Ramos (cell line): Measurements from ENCODE around the gene RAPGEF4.

Experiments used
- in situ Hi-C: fragments of 300-500 bp; cut with MboI; formaldehyde crosslinking; loops from one replicate; pipeline ENCODE4 v1.14.3; 2022; ENCODE audit warnings: low sequenced_read_pairs; ENCODE audit not compliant: unreplicated experiment

The RAPGEF4 gene

DNA sequence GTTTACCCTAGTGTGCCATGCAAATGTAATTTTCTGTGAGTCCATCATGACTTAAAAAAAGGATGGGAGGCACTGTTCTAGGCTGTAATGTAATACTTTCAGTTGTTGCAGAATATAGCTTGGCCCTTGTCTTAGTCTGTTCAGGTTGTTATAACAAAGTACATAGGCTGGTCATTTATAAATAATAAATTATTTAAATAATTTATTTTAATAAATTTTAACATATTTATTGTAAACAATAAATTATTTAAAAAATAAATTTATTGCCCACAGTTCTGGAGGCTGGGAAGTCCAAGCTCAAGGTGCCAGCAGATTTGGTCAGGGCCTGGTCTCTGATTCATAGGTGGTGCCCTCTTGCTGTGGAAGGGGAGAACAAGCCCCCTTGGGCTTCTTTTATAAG, 35.2 kb downstream of the RAPGEF4 start:
- in situ Hi-C loops = no loop called here

DNA sequence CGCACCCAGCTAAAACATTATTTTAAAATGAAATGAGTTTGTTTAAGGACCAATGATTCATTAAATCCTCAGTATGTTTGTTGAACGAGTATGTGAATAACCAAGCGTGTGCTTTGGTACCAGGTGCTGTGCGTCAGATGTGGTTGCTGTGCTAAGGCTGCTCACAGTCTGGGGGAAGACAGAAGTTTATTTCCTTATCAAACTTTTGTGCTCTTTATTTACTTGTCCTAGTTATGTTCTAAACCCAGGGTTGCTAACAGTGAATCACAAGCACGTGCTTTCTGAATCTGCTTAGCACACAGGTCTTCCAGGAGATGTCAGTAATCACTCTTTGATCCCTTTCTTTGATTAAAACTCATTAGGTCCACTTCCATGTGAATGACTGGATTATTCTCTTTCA, 37.0 kb downstream of the RAPGEF4 start:
- in situ Hi-C loops = no loop called here

DNA sequence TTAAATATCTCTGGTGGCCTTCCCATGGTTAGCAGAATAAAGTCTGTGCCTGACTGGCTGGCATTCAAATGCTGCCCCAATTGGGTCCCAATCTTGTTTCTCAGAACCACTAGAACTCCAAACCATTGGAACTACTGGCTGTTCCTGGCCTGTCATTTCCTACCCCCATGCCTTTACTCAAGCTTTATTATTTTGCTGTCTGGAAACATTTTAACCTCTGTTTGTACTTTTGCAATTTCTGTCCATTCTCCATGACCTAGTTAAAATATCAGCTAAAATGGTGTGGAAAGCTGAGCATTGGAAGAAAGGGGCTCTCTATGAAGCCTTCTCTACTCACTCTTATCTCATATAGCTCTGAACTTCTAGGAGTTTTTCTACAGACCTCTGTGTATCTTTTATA, 38.7 kb downstream of the RAPGEF4 start:
- in situ Hi-C loops = no loop called here

DNA sequence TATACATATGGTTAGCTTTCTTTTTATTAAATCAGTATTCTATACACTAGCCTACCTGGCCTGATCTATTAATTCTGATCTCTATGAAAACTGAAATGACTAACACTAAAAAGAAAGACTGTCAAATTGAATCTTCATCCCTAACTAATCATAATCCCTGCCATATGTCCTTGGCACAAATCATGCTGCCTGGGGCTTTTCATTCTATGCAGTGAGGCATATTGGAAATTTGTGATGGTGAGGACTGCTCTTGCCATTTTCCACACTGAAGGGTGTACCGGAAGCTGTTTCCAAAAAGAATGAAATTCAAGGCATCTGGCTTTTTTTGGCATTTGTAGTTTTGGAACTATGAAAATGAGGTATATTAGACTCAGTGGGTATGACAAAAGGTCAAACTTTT, 39.7 kb downstream of the RAPGEF4 start:
- in situ Hi-C loops = no loop called here

DNA sequence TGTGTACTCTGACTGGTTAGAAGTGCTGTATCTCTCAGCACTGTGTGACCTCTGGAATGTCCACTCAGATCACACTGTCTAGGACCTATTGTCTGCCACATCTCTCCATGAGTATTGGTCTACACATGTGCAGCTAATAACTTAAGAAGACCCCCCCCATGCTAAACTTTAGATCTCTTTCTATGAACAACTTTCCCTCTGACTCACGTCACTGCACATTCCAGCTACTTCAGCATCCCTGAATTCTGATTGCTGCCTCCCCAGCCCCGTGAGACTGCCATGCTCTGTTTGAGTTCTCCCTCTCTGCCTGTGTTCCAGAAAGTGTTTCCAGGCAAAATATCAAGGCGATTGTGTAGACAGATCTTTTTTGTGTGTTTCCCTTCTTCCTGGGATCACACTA, 41.8 kb downstream of the RAPGEF4 start:
- in situ Hi-C loops = no loop called here

DNA sequence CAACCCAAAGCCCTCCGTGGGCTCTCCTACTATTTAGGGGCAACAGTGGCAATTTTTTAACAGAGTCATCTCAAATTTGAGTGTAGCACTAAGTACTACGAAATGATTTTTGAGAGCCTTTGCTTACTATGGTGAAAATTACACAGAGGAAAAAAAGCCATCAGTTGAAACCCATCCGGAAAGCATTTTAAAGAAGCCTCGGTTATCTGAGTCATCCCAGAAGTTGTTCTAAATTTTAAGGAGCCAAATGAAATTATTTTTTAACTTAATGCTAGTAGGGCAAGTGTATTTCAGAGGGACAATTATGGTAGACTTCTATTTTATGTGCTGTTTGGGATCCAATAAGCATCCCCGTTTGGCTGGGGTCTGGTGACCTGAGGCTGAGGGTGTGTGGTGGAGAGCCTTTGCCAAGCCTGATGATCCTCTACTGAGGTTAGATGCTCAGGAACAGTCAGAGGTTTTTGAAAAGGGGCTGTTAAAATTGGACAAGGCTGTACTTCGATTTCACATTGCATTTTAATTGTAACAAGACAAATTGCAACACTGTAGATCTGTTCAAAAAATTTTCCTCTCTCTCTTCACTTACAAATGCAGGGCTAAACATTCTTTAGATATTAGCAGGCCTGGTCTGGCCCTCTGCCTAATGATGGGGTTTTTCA, 47.0 kb downstream of the RAPGEF4 start:
- in situ Hi-C loops = no loop called here

DNA sequence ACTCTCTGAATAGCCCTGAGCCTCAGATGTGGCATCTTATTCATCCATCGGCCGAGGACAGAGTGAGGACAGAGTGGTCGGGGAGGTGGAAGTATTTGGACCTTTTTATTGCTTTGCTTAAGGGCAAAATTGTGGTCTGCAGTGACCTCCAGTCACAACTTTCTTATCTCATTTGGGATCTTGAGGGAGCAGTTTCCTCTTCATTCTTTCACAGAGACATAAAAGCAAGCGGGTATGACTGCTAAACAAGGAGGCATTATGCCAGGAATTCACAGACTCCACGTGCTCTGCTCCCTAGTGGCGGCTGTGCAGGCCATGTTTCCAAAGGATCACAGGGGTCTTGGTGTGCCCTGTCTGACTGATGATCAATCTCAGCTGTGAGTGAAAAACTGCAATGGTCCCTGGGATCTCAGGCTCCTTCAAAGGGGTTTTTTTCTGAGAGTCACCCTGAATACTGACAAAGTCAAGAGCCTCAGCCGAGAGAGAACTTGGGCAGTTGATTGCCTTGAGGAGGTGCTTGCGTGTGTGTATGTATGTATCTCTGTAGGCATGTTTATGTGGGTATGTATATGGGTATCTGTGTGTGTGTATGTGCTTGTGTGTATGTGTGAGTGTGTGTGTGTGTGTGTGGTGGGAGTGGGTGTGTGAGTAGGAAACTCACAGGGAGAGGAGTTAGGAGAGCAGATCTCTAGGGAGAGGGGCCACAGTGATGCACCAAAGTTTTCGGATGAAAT, 47.7 kb downstream of the RAPGEF4 start:
- in situ Hi-C loops = no loop called here

DNA sequence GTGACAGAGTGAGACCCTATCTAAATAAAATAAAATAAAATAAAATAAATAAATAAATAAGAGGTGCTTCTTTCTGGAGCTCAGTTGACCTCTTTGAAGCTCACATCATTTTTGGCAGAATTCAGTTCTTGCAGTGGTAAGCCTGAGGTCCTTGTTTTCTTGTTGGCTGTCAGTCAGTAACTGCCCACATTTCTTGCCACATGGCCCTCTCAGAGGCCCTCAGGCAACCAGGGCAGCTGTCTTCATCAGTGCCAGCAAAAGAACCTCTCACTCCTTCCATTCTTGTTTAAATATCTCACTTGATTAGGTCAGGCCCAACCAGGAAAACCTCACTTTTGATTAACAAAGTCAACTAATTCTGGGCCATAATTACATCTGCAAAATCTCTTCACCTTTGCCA, 53.2 kb downstream of the RAPGEF4 start:
- in situ Hi-C loops = no loop called here

DNA sequence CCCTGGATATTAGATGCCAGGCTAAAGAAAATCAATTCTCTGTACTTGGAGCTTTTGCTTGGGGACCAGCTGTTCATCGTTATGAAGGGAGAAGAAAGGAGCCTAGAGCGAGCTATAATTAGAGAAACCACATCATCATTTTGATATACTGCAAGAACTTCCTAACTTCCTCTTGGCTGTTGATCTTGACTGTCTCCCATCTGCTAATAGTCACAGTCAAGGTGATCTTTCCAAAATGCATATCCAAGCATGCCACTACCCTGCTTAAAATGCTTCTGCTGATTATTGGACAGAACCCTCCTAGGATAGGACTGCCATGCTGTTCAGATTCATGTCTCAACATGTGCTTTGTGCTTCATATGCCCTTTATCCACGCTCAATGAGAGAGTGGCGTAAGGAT, 54.8 kb downstream of the RAPGEF4 start:
- in situ Hi-C loops = no loop called here

DNA sequence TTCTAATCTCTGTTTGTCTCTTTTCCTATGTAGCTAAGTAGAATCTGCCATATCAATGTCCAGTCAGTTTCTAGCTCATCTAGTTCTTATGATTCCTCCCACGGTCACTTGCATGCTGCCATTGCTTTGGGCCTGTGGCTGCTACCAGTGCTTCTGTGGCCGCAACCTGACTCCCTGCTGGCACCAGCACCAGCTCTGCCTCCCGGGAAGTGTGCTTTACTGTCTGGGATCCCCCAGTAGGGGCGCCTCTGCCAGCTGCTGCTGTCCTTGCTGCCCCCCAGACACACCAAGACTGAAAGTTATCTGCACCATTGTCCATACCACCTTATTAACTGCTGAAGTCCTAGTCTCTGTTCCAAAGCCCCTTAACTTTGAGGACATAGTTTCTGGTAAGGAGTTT, 56.3 kb downstream of the RAPGEF4 start:
- in situ Hi-C loops = no loop called here

DNA sequence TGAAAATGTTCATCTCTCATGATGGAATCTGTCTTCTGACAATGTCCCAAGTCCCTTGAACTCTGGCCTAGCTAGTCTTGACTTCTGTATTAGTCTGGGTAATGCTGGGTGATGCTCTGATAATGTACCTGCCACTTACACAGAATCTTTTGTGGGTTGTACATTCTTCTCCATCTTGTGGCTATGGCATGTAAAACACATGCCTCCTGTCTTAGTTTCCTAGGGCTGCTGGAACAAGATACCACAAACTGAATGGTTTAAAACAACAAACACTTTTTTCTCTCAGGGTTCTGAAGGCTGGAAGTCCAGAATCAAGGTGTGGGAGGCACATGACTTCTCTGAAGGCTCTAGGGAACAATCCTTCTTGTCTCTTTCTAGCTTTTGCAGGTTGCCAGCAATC, 57.1 kb downstream of the RAPGEF4 start:
- in situ Hi-C loops = no loop called here

DNA sequence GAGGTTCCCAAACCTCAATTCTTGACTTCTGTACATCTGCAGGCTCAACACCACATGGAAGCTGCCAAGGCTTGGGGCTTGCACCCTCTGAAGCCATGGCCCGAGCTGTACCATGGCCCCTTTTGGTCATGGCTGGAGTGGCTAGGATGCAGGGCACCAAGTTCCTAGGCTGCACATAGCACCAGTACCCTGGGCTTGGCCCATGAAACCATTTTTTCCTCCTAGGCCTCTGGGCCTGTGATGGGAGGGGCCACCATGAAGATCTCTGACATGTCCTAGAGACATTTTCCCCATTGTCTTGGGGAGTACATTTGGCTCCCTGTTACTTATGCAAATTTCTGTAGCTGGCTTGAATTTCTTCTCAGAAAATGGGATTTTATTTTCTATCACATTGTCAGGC, 67.7 kb downstream of the RAPGEF4 start:
- in situ Hi-C loops = loop anchor here (10.0 kb wide), 1 partner anchor 131 kb away; no protein-coding TSS in a partner anchor

DNA sequence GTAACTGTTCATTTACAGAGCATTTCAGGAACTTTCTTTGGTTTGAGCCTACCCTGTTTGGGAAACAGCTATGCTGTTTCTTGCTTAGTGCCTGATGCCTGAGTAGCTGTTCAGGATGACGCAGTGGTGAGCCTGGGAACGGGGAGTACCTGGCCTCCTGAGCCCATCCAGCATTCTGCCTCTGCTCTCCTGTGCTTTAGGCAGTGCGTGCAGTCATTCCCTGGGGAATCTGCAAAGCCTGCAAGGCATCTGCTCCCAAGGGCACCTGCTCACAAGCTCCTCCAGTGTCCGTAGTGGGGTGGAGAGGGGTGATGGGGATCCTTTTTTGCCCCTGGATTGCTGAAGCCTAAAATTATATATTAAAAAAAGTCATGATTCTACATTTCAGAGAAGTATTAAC, 68.8 kb downstream of the RAPGEF4 start:
- in situ Hi-C loops = loop anchor here (10.0 kb wide), 1 partner anchor 130 kb away; no protein-coding TSS in a partner anchor

DNA sequence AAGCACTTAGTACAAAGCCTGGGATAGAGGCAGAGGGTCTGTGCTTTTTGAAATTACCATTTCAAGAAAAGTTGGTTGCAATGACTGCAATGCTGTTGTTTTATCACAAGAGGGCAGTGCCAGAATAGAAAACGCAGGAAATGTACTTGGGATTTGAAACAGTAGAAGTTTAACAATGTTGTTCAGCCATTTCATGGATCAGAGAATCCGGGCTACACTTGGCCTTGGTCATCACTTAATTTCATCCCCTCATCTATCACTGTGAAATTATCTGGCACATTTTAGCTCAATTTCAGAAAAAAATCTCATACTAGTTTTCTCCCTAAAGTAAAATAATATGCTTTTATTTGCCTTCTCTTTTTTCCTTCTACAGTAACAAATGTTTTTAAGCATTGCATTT, 70.8 kb downstream of the RAPGEF4 start:
- in situ Hi-C loops = loop anchor here (10.0 kb wide), 1 partner anchor 128 kb away; no protein-coding TSS in a partner anchor

DNA sequence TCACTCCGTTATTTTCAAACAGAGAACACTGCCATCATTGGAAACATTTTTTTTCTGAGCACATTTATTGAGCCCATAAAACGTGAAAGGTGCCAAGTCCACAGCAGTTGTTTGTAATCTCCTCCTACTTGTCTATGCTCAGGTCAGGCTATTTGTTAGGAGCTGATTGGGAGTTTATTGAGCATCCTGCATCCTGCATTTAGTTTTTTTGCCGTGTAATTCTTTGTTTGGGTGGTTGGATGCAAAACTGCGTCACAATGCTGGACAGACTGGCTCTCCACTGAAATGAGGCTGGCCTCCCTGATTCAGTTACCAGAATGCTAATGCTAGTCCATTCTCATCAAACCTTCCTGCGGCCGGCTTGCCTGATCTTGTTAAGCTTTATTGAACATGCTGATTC, 71.4 kb downstream of the RAPGEF4 start:
- in situ Hi-C loops = loop anchor here (10.0 kb wide), 1 partner anchor 128 kb away; no protein-coding TSS in a partner anchor

DNA sequence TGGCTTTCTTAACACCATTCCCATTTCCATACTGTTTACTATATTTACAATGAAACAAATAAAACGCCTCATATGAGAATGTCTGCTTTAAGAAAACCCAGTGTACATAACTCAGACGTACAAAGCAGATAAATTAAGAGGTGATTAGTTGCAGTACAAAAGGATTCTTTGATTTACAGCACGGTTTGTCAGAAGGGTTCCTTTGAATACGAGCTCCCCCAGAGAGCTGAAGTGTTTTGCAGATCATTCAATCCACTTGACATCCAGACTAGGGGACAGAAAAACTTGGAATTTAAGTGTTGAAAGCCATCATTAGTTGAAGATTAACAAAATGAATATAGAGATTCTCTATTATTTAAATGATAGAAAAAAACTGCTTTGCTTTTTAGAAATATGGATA, 72.5 kb downstream of the RAPGEF4 start:
- in situ Hi-C loops = loop anchor here (10.0 kb wide), 1 partner anchor 127 kb away; no protein-coding TSS in a partner anchor

DNA sequence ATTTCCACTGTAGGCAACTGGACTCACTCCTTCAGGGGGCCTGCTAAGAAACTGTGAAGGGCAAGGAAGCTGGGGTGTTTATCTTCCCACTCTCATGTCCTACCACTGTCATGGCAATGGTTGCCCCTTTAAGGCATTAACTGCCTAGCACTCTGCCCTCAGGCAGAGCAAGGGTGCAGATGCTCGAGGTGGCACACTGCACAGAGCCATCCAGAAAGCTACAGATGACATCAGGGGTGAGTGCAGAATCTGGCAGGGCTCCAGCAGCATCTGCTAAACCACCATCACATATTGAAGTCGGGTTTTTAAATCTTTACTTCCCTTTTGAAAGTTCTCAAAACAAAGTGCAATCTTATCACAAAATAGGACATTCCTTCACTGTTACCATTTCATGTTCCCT, 75.4 kb downstream of the RAPGEF4 start:
- in situ Hi-C loops = no loop called here

DNA sequence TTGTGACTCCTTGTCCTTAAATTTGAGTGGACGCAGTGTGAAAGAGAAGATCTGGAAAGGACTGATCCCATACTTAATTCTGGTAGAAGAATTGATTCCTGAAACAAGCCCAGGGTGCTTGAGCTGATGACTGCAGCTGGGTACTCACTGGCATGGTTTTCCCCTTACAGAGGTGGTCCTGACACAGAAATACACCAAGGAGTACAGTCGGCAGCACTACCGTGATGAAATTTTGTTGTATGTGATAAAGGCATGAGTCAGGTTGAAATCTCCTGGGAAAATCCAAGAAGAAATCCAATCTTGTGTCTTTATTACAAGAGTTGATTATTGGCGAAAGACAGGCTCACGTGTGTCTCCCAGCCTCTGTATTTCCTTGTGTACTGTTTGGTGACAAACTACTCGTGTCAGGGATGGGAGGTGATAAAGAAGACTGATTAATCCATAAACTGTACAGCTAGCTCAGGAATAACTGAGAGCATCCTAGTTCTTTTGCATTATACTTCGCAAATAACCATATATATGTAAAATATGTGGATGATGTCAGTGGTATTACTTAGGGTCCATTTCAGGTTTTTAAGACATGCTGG, 76.6 kb downstream of the RAPGEF4 start:
- in situ Hi-C loops = no loop called here

DNA sequence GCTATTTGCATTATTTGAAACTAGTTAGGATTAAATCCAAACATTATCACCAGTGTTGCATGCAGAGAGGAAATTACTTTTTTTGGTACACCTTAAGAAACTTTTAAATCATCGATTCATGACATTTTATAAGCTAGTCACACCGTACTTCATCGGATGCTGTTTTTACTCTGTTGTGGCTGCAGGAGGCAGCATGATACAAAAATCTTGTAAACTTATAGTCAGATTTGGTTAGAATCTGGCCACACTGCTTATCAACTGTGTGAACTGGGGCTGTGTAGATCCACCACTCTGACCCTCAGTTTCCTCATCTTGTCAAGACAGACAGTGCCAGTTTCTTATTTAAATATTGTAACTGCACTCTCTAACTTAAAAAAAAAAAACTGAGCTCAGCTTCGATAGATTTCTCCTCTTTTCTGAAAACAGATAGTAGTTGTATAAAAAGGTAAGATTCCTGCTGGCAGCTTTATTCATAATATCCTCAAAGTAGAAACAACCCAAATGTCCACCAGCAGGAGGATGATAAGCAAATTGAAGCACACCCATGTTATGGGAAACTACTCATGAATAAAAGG, 77.8 kb downstream of the RAPGEF4 start:
- in situ Hi-C loops = no loop called here

DNA sequence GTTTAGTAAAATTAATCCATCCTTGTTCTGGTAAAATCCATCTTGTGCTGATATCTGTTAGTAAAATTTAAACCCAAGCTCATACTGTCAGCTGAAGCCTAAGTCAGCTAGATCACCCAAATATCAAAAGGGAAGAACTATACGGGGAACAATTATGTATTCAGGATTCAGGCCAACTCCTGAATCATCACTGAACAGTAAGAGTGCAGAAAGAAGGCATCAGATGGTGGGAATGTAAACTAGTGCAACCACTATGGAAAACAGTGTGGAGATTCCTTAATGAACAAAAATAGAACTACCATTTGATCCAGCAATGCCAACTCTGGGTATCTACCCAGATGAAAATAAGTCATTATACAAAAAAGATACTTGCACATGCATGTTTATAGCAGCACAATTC, 81.8 kb downstream of the RAPGEF4 start:
- in situ Hi-C loops = no loop called here

DNA sequence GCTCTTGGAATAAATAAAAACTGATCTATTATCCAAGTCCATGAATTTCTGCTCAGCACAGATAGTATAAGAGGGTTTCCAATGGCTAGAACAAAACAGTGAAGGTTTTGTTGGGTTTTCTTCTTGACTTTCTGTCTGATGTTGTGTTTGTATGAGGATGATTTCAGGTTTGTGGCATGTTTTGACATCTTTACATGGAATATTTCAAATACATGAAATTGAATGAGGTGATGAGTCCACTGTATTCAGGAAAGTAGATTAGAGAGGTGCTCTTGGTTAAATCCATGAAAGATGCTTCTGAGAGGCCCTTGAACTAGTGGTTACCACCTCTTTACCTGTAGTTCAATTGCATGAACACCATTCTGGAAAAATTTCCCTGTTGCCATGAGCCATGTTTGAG, 84.3 kb downstream of the RAPGEF4 start:
- in situ Hi-C loops = no loop called here
